ENCODE measurements around the gene FBXW2.

FBXW2 gene

DNA sequence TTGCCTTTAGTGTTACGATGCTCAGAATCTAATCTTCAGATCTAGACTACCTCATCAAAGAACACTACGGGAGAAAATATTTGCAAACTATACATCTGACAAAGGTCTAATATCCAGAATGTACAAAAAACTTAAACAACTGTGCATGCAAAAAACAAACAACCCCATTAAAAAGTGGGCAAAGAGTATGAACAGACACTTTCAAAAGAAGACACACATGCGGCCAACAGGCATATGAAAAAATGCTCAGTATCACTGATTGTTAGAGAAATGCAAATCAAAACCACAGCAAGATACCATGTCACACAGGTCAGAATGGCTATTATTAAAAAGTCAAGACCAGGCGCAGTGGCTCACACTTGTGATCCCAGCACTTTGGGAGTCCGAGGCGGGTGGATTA, 47.9 kb downstream of the FBXW2 start:
- no peak overlapping the region for H3K9ac ChIP-seq (ENCODE audit: low read depth, low read length, poor library complexity)
- H2AFZ ChIP-seq (ENCODE audit: low read length), result no peak overlapping the region
- no peaks in the 10 kb centered on the region for H3K79me1 ChIP-seq (ENCODE audit: low read depth, low read length)
- no peak overlapping the region for H2BK12ac ChIP-seq (ENCODE audit: low read length)
- H3K4ac ChIP-seq (ENCODE audit: low read length), result no peak overlapping the region
- H3K27me3 ChIP-seq (ENCODE audit: control insufficient read depth in 3 of 3, insufficient read depth in 3 of 3, low read depth in 1 of 3, low read length in 3 of 3), result no peaks in the 10 kb centered on the region
- no peak for DNase-seq (ENCODE audit: low spot score)
- no peak overlapping the region for H2BK5ac ChIP-seq (ENCODE audit: low read length)
- no peak overlapping the region for H3K4me3 ChIP-seq (ENCODE audit: low read length in 2 of 2)
- no peak overlapping the region for H3K14ac ChIP-seq (ENCODE audit: low read length)
- H3K4me2 ChIP-seq (ENCODE audit: insufficient read depth, low read length, poor library complexity, severe bottlenecking), result no peak overlapping the region
- H2BK15ac ChIP-seq (ENCODE audit: low read length), result no peak overlapping the region
- H4K8ac ChIP-seq (ENCODE audit: low read depth, low read length), result no peak overlapping the region
- WGBS, 2 donors (ENCODE audit: extremely low coverage in 2 of 2, insufficient read length in 2 of 2, insufficient replicate concordance in 1 of 2), result no CpG with 5 or more reads among the region's 6 CpGs
- H3K18ac ChIP-seq (ENCODE audit: low read length), result no peak overlapping the region
- H3K36me3 ChIP-seq (replicated peaks in 1 of 2; ENCODE audit: control insufficient read depth in 2 of 2, insufficient read depth in 2 of 2, low read length in 2 of 2), result no peaks in the 10 kb centered on the region
- no peak overlapping the region for H2AK5ac ChIP-seq (ENCODE audit: low read depth, low read length)
- no peaks in the 10 kb centered on the region for H3K9me3 ChIP-seq (replicated peaks in 1 of 2; ENCODE audit: control insufficient read depth in 2 of 2, insufficient read depth in 1 of 2, low read depth in 1 of 2, low read length in 2 of 2)
- no peaks in the 10 kb centered on the region for H3K4me1 ChIP-seq (ENCODE audit: control insufficient read depth in 2 of 2, insufficient read depth in 1 of 2, low read depth in 1 of 2, low read length in 2 of 2)
- no peak overlapping the region for H4K91ac ChIP-seq (ENCODE audit: low read depth, low read length, poor library complexity)
- no peak overlapping the region for H3K27ac ChIP-seq (replicated peaks; ENCODE audit: low read length)
- H3K23ac ChIP-seq (ENCODE audit: low read depth, low read length, poor library complexity), result no peak overlapping the region
- no peak overlapping the region for H2BK120ac ChIP-seq (ENCODE audit: low read depth, low read length)

DNA sequence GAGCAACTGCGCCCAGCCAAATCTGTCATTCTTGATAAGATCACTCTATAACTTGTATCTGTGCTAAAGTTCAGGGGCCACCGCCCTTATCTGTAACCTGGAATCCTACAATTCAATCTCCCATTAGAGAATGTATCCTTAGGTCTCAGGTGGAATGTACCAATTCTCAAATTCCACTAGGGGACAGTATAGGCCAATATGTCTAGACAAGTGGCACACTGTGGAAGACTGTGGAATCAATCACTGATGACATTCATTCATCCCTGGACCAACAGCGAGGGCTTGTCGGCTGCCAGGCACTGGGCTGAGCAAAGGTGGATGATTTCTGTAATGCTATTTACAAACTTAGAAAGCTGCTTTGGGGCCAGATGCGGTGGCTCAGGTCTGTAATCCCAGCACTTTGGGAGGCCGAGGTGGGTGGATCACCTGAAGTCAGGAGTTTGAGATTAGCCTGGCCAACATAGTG, 50.2 kb downstream of the FBXW2 start:
- Histone ChIP-seq H2BK5ac (ENCODE audit: low read length) (no peak overlapping the region), H3K4me1 (ENCODE audit: control insufficient read depth in 2 of 2, insufficient read depth in 1 of 2, low read depth in 1 of 2, low read length in 2 of 2) (no peaks in the 10 kb centered on the region), H2BK15ac (ENCODE audit: low read length) (no peak overlapping the region), H3K27ac (replicated peaks; ENCODE audit: low read length) (no peak overlapping the region), H2AK5ac (ENCODE audit: low read depth, low read length) (no peak overlapping the region), H3K14ac (ENCODE audit: low read length) (no peak overlapping the region), H2AFZ (ENCODE audit: low read length) (no peak overlapping the region), H3K23ac (ENCODE audit: low read depth, low read length, poor library complexity) (no peak overlapping the region), H3K36me3 (replicated peaks in 1 of 2; ENCODE audit: control insufficient read depth in 2 of 2, insufficient read depth in 2 of 2, low read length in 2 of 2) (no peaks in the 10 kb centered on the region), H3K4me2 (ENCODE audit: insufficient read depth, low read length, poor library complexity, severe bottlenecking) (no peak overlapping the region), H4K8ac (ENCODE audit: low read depth, low read length) (no peak overlapping the region), H4K91ac (ENCODE audit: low read depth, low read length, poor library complexity) (no peak overlapping the region), H3K27me3 (ENCODE audit: control insufficient read depth in 3 of 3, insufficient read depth in 3 of 3, low read depth in 1 of 3, low read length in 3 of 3) (no peaks in the 10 kb centered on the region), H3K4ac (ENCODE audit: low read length) (no peak overlapping the region), H3K9ac (ENCODE audit: low read depth, low read length, poor library complexity) (no peak overlapping the region), H2BK120ac (ENCODE audit: low read depth, low read length) (no peak overlapping the region), H3K4me3 (ENCODE audit: low read length in 2 of 2) (no peak overlapping the region), H3K9me3 (replicated peaks in 1 of 2; ENCODE audit: control insufficient read depth in 2 of 2, insufficient read depth in 1 of 2, low read depth in 1 of 2, low read length in 2 of 2) (no peaks in the 10 kb centered on the region), H2BK12ac (ENCODE audit: low read length) (no peak overlapping the region), H3K79me1 (ENCODE audit: low read depth, low read length) (no peaks in the 10 kb centered on the region), H3K18ac (ENCODE audit: low read length) (no peak overlapping the region)
- DNase-seq (ENCODE audit: low spot score), result no peak
- WGBS, 2 donors (ENCODE audit: extremely low coverage in 2 of 2, insufficient read length in 2 of 2, insufficient replicate concordance in 1 of 2), result no CpG with 5 or more reads among the region's 6 CpGs

DNA sequence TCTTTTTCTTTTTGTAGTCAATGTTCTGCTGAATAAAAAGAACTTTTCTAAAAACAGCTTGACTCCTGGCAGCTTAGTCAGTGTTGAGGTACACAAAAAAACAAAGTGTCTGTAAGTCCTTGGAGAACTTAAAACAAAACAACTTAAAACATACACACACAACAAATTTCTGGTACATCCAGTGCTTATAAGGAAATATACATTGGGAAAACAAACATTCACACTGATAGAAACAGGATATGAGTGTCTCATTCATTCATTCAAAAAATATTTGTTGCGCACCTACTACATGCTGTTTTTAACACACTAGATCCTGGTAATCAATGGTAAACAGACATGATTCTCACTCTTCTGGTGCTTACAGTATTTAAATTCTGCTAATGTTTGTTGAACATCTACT, 51.5 kb downstream of the FBXW2 start:
- Histone ChIP-seq H2AK5ac (ENCODE audit: low read depth, low read length) (no peak overlapping the region), H3K79me1 (ENCODE audit: low read depth, low read length) (no peaks in the 10 kb centered on the region), H3K9me3 (replicated peaks in 1 of 2; ENCODE audit: control insufficient read depth in 2 of 2, insufficient read depth in 1 of 2, low read depth in 1 of 2, low read length in 2 of 2) (no peaks in the 10 kb centered on the region), H3K27ac (replicated peaks; ENCODE audit: low read length) (no peak overlapping the region), H3K23ac (ENCODE audit: low read depth, low read length, poor library complexity) (no peak overlapping the region), H3K9ac (ENCODE audit: low read depth, low read length, poor library complexity) (no peak overlapping the region), H4K91ac (ENCODE audit: low read depth, low read length, poor library complexity) (no peak overlapping the region), H3K4me3 (ENCODE audit: low read length in 2 of 2) (no peak overlapping the region), H3K4me2 (ENCODE audit: insufficient read depth, low read length, poor library complexity, severe bottlenecking) (no peak overlapping the region), H3K14ac (ENCODE audit: low read length) (no peak overlapping the region), H3K18ac (ENCODE audit: low read length) (no peak overlapping the region), H3K36me3 (replicated peaks in 1 of 2; ENCODE audit: control insufficient read depth in 2 of 2, insufficient read depth in 2 of 2, low read length in 2 of 2) (no peaks in the 10 kb centered on the region), H2BK120ac (ENCODE audit: low read depth, low read length) (no peak overlapping the region), H2BK5ac (ENCODE audit: low read length) (no peak overlapping the region), H3K4me1 (ENCODE audit: control insufficient read depth in 2 of 2, insufficient read depth in 1 of 2, low read depth in 1 of 2, low read length in 2 of 2) (no peaks in the 10 kb centered on the region), H2BK12ac (ENCODE audit: low read length) (no peak overlapping the region), H4K8ac (ENCODE audit: low read depth, low read length) (no peak overlapping the region), H2BK15ac (ENCODE audit: low read length) (no peak overlapping the region), H3K27me3 (ENCODE audit: control insufficient read depth in 3 of 3, insufficient read depth in 3 of 3, low read depth in 1 of 3, low read length in 3 of 3) (no peaks in the 10 kb centered on the region), H2AFZ (ENCODE audit: low read length) (no peak overlapping the region), H3K4ac (ENCODE audit: low read length) (no peak overlapping the region)
- no CpG with 5 or more reads among the region's 1 CpG for WGBS, 2 donors (ENCODE audit: extremely low coverage in 2 of 2, insufficient read length in 2 of 2, insufficient replicate concordance in 1 of 2)
- DNase-seq (ENCODE audit: low spot score), result no peak

DNA sequence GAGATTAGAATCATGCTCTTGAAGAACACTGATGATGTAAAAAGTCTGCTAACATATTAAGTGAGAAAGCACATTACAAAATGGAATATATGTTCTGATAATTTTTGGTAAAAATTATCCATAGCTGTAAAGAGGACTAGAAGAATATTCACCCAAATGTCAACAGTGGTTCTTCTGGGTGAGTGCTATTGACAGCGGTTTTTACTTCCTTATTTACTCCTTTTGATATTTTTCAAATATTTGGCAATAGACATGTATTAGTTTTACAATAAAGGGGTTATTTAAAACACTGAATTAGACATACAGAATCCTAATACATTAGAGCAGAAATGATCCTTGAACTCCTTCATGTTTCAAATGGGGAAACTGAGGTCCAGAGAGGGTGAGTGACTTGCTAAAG, 52.0 kb downstream of the FBXW2 start:
- H2BK12ac ChIP-seq (ENCODE audit: low read length), result no peak overlapping the region
- no peak overlapping the region for H3K9ac ChIP-seq (ENCODE audit: low read depth, low read length, poor library complexity)
- no peak overlapping the region for H3K4ac ChIP-seq (ENCODE audit: low read length)
- no peaks in the 10 kb centered on the region for H3K27me3 ChIP-seq (ENCODE audit: control insufficient read depth in 3 of 3, insufficient read depth in 3 of 3, low read depth in 1 of 3, low read length in 3 of 3)
- no peak overlapping the region for H4K91ac ChIP-seq (ENCODE audit: low read depth, low read length, poor library complexity)
- H2AK5ac ChIP-seq (ENCODE audit: low read depth, low read length), result no peak overlapping the region
- no peaks in the 10 kb centered on the region for H3K36me3 ChIP-seq (replicated peaks in 1 of 2; ENCODE audit: control insufficient read depth in 2 of 2, insufficient read depth in 2 of 2, low read length in 2 of 2)
- no peak overlapping the region for H2BK120ac ChIP-seq (ENCODE audit: low read depth, low read length)
- H3K27ac ChIP-seq (replicated peaks; ENCODE audit: low read length), result no peak overlapping the region
- no peak overlapping the region for H2AFZ ChIP-seq (ENCODE audit: low read length)
- DNase-seq (ENCODE audit: low spot score), result no peak
- H3K18ac ChIP-seq (ENCODE audit: low read length), result no peak overlapping the region
- no CpG with 5 or more reads among the region's 1 CpG for WGBS, 2 donors (ENCODE audit: extremely low coverage in 2 of 2, insufficient read length in 2 of 2, insufficient replicate concordance in 1 of 2)
- no peak overlapping the region for H4K8ac ChIP-seq (ENCODE audit: low read depth, low read length)
- H3K4me1 ChIP-seq (ENCODE audit: control insufficient read depth in 2 of 2, insufficient read depth in 1 of 2, low read depth in 1 of 2, low read length in 2 of 2), result no peaks in the 10 kb centered on the region
- no peak overlapping the region for H3K4me2 ChIP-seq (ENCODE audit: insufficient read depth, low read length, poor library complexity, severe bottlenecking)
- no peak overlapping the region for H2BK5ac ChIP-seq (ENCODE audit: low read length)
- no peak overlapping the region for H3K4me3 ChIP-seq (ENCODE audit: low read length in 2 of 2)
- H3K79me1 ChIP-seq (ENCODE audit: low read depth, low read length), result no peaks in the 10 kb centered on the region
- no peaks in the 10 kb centered on the region for H3K9me3 ChIP-seq (replicated peaks in 1 of 2; ENCODE audit: control insufficient read depth in 2 of 2, insufficient read depth in 1 of 2, low read depth in 1 of 2, low read length in 2 of 2)
- no peak overlapping the region for H3K14ac ChIP-seq (ENCODE audit: low read length)
- no peak overlapping the region for H2BK15ac ChIP-seq (ENCODE audit: low read length)
- no peak overlapping the region for H3K23ac ChIP-seq (ENCODE audit: low read depth, low read length, poor library complexity)
